GM19351 (cell line): Measurements from ENCODE around the gene KCNQ1OT1.

Experiments
- ATAC-seq: cut with Tn5 transposase; IDR thresholded peaks from one replicate; pipeline ENCODE4 v1.9.1; 2021; ENCODE audit warnings: mild to moderate bottlenecking, moderate library complexity; ENCODE audit not compliant: unreplicated experiment

The KCNQ1OT1 gene

GRCh38 chr11:2669634-2670469, 29.9 kb downstream of the KCNQ1OT1 start:
- no peak for ATAC-seq

- ATAC-seq: no peak
Measured at GRCh38 chr11:2668876-2669275, 30.9 kb downstream of the KCNQ1OT1 start.

- ATAC-seq: no peak
Measured at GRCh38 chr11:2667940-2668339, 31.9 kb downstream of the KCNQ1OT1 start.

GRCh38 chr11:2666828-2667570, 32.8 kb downstream of the KCNQ1OT1 start:
- no peak for ATAC-seq

GRCh38 chr11:2666401-2666741, 33.4 kb downstream of the KCNQ1OT1 start:
- ATAC-seq: no peak

GRCh38 chr11:2665526-2666400, 34.0 kb downstream of the KCNQ1OT1 start:
- no peak for ATAC-seq

GRCh38 chr11:2664791-2665525, 34.8 kb downstream of the KCNQ1OT1 start:
- no peak for ATAC-seq

- no peak for ATAC-seq
Measured at GRCh38 chr11:2664376-2664775, 35.4 kb downstream of the KCNQ1OT1 start.

GRCh38 chr11:2663915-2664314, 35.9 kb downstream of the KCNQ1OT1 start:
- no peak for ATAC-seq

GRCh38 chr11:2663506-2663905, 36.3 kb downstream of the KCNQ1OT1 start:
- ATAC-seq: no peak

GRCh38 chr11:2662430-2663299, 37.1 kb downstream of the KCNQ1OT1 start:
- ATAC-seq: no peak

- ATAC-seq: no peak
Measured at GRCh38 chr11:2662024-2662312, 37.8 kb downstream of the KCNQ1OT1 start.

- ATAC-seq: no peak
Measured at GRCh38 chr11:2661173-2662023, 38.4 kb downstream of the KCNQ1OT1 start.

- no peak for ATAC-seq
Measured at GRCh38 chr11:2660357-2660939, 39.3 kb downstream of the KCNQ1OT1 start.

GRCh38 chr11:2657697-2658284, 42.0 kb downstream of the KCNQ1OT1 start:
- no peak for ATAC-seq

GRCh38 chr11:2656859-2657258, 42.9 kb downstream of the KCNQ1OT1 start:
- ATAC-seq: no peak

- ATAC-seq: no peak
Measured at GRCh38 chr11:2655834-2656622, 43.8 kb downstream of the KCNQ1OT1 start.
